ENCODE results near the gene PEX10.

GRCh38 chr1:2404142-2404889 lies 8.0 kb downstream of the PEX10 start:
- TF ChIP-seq CTCF (IDR thresholded peaks at IDR 0.05; ENCODE audit: borderline replicate concordance, extremely low read depth, low read length, poor library complexity, severe bottlenecking) (no peak), EZH2 (IDR thresholded peaks at IDR 0.05; ENCODE audit: borderline replicate concordance, low read depth, low read length, severe bottlenecking) (no peak)

Data from DND-41 (cell line).